ENCODE data around the gene KRTAP4-8. TPM values are rescaled to one million over a fixed set of nuclear protein-coding genes. Genes with fewer than 3 reads are reported as not detected.
"Not testable (repeated sequence)": the region's sequence is repeated elsewhere in the genome, so short reads cannot be mapped to it uniquely, and the experiment has no call there.

KRTAP4-8 gene
- total RNA-seq = not detected in 3 replicates
- long read RNA-seq = 0 reads

DNA sequence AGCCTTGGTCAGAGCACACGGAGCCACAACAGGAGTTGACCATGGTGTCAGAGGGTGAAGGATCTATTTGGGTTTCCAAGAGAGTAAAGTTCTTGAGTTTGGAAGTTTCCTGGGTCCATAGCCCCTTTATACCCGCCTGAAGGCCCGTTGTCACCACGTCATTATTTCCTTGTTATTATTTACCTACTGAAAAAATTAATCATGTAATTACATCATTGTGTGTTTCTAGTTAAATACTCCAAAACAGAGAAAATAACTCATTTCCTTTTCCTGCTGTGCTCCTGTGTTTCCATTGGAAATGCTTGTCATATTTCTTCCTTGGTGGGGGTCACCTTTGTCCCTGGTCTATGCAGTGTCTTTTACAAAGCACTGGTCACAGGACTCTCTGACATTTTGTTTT, at the start of gene KRTAP4-8:
Gene KRTAP4-8, minus strand, starts transcription at position 101 of the 400 bp plus-strand sequence. Its CDS starts 58 bp downstream, at position 43.
- Mint-ChIP-seq H3K27me3 (ENCODE audit: low read depth) (no peaks in the 10 kb centered on the region), H3K4me1 (ENCODE audit: low read depth) (peaks cover 25% of the 10 kb centered on the region)
- TF ChIP-seq, protein P1, sequence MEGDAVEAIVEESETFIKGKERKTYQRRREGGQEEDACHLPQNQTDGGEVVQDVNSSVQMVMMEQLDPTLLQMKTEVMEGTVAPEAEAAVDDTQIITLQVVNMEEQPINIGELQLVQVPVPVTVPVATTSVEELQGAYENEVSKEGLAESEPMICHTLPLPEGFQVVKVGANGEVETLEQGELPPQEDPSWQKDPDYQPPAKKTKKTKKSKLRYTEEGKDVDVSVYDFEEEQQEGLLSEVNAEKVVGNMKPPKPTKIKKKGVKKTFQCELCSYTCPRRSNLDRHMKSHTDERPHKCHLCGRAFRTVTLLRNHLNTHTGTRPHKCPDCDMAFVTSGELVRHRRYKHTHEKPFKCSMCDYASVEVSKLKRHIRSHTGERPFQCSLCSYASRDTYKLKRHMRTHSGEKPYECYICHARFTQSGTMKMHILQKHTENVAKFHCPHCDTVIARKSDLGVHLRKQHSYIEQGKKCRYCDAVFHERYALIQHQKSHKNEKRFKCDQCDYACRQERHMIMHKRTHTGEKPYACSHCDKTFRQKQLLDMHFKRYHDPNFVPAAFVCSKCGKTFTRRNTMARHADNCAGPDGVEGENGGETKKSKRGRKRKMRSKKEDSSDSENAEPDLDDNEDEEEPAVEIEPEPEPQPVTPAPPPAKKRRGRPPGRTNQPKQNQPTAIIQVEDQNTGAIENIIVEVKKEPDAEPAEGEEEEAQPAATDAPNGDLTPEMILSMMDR (IDR thresholded peaks at IDR 0.05) = no peak

DNA sequence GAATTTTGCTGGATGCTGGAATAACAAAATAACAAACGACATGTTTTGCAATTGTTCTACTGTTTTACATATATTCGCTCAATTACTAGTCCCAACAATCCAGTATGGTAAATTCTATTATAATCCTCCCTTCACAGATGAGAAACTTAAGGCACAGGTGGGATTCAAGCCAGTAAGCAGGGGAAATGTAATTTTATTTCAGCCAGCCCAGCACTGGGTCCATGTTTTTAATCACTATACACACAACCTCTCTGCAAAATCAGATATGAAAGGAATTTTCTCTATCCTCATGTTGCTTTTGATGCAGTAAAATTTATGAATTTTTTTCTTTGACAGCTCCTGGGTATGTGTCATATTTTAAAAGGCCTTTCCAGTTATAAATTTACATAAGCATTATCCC, 47.3 kb upstream of the KRTAP4-8 start:
- Mint-ChIP-seq H3K27ac (ENCODE audit: unreplicated experiment) (no peak overlapping the region), H3K36me3 (ENCODE audit: low read depth) (peaks cover 5% of the 10 kb centered on the region), H3K27me3 (ENCODE audit: low read depth) (peaks cover 2% of the 10 kb centered on the region), H3K9me3 (ENCODE audit: low read depth) (peaks cover 15% of the 10 kb centered on the region), H3K4me1 (ENCODE audit: low read depth) (peaks cover 9% of the 10 kb centered on the region), H3K4me3 (ENCODE audit: unreplicated experiment) (no peak overlapping the region)
- DNase-seq (ENCODE audit: low spot score) = no peak
- TF ChIP-seq, protein P1 (IDR thresholded peaks at IDR 0.05) = no peak

More for the DNA sequence above, at the start of gene KRTAP4-8:
- no peak within 1 kb of the TSS for H3K4me3 Mint-ChIP-seq (ENCODE audit: unreplicated experiment)
- no peaks in the 10 kb centered on the region for H3K36me3 Mint-ChIP-seq (ENCODE audit: low read depth)
- peak within 1 kb of the TSS; percentile 45 for H3K27ac Mint-ChIP-seq (ENCODE audit: unreplicated experiment)
- DNase-seq (ENCODE audit: low spot score) = no peak
- no peaks in the 10 kb centered on the region for H3K9me3 Mint-ChIP-seq (ENCODE audit: low read depth)

DNA sequence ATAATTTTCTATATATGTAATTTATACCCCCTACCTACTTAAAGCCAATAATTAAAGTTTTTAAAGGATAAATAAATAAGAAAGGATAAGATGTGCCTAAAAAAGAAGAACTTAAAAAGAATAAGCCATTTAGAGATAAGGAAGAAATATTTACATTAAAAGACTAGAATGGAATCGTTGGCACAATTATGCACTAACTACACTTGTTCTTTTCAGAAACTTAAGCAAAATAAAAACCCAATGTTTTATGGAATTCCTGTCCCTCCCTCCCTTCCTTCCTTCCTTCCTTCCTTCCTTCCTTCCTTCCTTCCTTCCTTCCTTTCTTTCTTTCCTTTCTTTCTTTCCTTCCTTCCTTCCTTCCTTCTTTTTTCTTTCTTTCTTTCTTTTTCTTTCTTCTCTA, 46.9 kb upstream of the KRTAP4-8 start:
- Mint-ChIP-seq H3K4me3 (ENCODE audit: unreplicated experiment) (no peak overlapping the region), H3K27ac (ENCODE audit: unreplicated experiment) (no peak overlapping the region), H3K9me3 (ENCODE audit: low read depth) (peaks cover 15% of the 10 kb centered on the region), H3K36me3 (ENCODE audit: low read depth) (peaks cover 5% of the 10 kb centered on the region), H3K4me1 (ENCODE audit: low read depth) (peaks cover 9% of the 10 kb centered on the region), H3K27me3 (ENCODE audit: low read depth) (peaks cover 2% of the 10 kb centered on the region)
- no peak for DNase-seq (ENCODE audit: low spot score)
- TF ChIP-seq, protein P1 (IDR thresholded peaks at IDR 0.05) = no peak

DNA sequence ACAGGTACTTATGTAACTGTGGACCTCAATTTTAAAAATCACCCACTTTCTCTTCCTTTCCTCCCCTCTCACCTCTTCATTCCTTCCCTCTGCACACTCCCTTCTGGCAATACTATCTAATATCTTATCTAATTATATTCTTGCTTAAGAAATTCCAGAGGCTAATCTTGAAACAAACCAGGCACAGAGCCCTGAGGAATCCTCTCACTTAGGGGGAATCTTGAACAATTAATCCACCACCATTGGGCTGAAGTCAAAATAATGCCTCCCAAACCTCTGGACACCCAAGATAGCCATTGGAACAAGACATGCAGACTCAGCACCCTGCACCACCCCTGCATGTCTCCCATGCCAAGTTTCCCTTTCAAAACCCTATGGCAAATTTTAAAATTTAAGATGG, 43.4 kb upstream of the KRTAP4-8 start:
- Mint-ChIP-seq H3K9me3 (ENCODE audit: low read depth) (peaks cover 30% of the 10 kb centered on the region), H3K27me3 (ENCODE audit: low read depth) (no peaks in the 10 kb centered on the region), H3K36me3 (ENCODE audit: low read depth) (peaks cover 10% of the 10 kb centered on the region), H3K4me3 (ENCODE audit: unreplicated experiment) (no peak overlapping the region), H3K4me1 (ENCODE audit: low read depth) (peaks cover 9% of the 10 kb centered on the region), H3K27ac (ENCODE audit: unreplicated experiment) (no peak overlapping the region)
- TF ChIP-seq, protein P1 (IDR thresholded peaks at IDR 0.05) = no peak
- DNase-seq (ENCODE audit: low spot score) = no peak

DNA sequence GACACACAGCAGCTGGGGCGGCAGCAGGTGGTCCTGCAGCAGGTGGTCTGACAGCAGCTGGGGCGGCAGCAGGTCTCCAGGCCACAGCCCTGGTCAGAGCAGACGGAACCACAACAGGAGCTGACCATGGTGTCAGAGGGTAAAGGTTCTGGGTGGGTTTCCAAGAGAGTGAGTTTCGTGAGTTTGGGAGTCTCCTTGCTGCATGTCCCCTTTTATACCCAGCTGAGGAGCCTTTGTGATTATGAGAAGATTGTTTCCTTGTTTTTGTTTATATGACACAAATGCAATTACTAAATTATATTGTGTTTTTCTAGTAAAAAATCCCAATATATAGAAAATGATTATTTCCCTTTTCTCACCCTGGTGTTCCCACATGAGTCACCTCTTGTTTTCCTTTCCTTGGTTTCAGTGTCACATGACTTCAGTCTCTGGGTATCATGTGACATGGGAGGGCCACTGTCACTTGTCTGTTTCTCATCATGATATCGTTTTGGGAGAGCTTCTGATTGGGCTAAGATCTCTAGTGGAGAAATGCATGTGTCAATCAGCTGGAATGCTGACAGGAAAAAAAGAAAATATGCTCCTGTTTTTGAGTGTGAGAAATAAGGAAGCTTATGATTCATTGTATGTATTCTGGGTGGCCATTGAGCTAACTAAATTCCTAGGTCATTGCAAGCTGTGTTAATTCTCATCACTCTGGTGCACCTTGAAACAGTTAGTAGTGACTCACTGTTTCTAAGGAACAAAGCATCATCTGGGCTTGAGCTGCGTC, 42.6 kb upstream of the KRTAP4-8 start, which contains the start of gene KRTAP4-6:
Gene KRTAP4-6, minus strand, starts transcription at position 185 of the 772 bp plus-strand sequence. Its CDS starts 57 bp downstream, at position 128.
- DNase-seq (ENCODE audit: low spot score) = no peak
- Mint-ChIP-seq H3K27me3 (ENCODE audit: low read depth) (no peaks in the 10 kb centered on the region), H3K4me1 (ENCODE audit: low read depth) (peaks cover 9% of the 10 kb centered on the region), H3K4me3 (ENCODE audit: unreplicated experiment) (no peak within 1 kb of the TSS), H3K36me3 (ENCODE audit: low read depth) (peaks cover 10% of the 10 kb centered on the region), H3K9me3 (ENCODE audit: low read depth) (peaks cover 30% of the 10 kb centered on the region), H3K27ac (ENCODE audit: unreplicated experiment) (no peak within 1 kb of the TSS)
- TF ChIP-seq, protein P1 (IDR thresholded peaks at IDR 0.05) = no peak

DNA sequence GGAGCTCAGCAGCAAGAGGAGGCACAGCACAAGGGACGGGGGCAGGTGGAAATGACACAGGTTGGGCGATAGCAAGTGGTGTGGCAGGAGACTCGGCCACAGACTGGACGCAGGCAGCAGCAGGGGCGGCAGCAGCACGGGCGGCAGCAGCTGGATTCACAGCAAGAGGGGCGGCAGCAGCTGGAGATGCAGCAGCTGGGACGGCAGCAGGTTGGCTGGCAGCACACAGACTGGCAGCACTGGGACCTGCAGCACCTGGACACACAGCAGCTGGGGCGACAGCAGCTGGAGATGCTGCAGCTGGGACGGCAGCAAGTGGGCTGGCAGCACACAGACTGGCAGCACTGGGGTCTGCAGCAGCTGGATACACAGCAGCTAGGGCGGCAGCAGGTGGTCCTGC, 41.9 kb upstream of the KRTAP4-8 start:
- peak; percentile 78 for DNase-seq (ENCODE audit: low spot score)
- peaks cover 10% of the 10 kb centered on the region for H3K36me3 Mint-ChIP-seq (ENCODE audit: low read depth)
- H3K9me3 Mint-ChIP-seq (ENCODE audit: low read depth) = peaks cover 30% of the 10 kb centered on the region
- not testable (repeated sequence) for H3K27me3 Mint-ChIP-seq (ENCODE audit: low read depth); H3K4me3 Mint-ChIP-seq (ENCODE audit: unreplicated experiment); H3K4me1 Mint-ChIP-seq (ENCODE audit: low read depth); H3K27ac Mint-ChIP-seq (ENCODE audit: unreplicated experiment)
